ENCODE results near the gene SPC24. TPM values are rescaled to one million over a fixed set of nuclear protein-coding genes. Genes with fewer than 3 reads are reported as not detected.

SPC24 gene
- total RNA-seq, 4 donors from 2014 or later = 1.4 to 6.6 (median 3.4) TPM

DNA sequence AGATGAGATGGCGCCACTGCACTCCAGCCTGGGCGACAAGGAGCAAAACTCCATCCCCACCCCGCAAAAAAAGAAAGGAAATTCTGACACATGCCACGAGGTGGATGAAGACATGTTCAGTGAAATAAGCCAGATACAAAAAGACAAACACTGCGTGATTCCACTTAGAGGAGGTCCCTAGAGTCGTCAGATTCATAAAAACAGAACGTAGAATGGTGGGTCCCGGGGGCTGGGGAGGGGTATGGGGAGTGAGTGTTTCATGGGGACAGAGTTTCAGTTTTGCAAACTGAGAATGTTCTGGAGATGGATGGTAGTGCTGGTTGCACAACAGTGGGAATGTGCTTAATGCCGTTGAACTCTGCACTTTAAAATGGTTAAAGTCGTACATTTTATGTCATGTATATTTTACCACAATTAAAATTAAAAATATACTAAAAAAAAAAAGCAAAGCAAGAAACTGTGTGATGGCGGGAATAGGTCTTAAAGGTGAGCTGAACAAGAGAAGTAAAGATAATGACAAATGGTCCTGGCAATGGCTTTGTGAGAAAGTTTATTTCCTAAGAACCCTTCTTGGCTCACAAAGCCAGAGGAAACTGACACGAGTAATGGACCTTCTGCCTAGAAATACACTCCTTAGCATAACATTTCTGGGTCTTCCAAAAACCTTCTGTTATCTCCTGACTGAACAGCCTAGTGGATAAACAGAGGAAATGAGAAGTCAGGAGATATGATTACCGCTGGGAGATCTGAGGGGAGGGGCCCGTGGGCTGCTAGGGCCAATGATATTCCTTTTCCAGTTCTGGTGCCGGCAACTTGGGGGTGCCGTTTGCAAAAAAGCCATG, 4.2 kb upstream of the SPC24 start:
- DNase-seq (ENCODE audit: extremely low spot score) = no peak
- intact Hi-C loops (cut with DNase I) = no loop called here
- Histone ChIP-seq H3K27ac (replicated peaks in 1 of 4) (peak overlapping the region; percentile 89 to 92 (median 92)), H3K4me3 (no peak overlapping the region), H3K27me3 (no peaks in the 10 kb centered on the region), H3K9me3 (no peaks in the 10 kb centered on the region), H3K36me3 (peaks cover 0 to 7% (median 2%) of the 10 kb centered on the region in 4 donors), H3K4me1 (peaks cover 72 to 97% (median 86%) of the 10 kb centered on the region in 4 donors)
- TF ChIP-seq POLR2A (IDR thresholded peaks at IDR 0.05; ENCODE audit: low read depth) (peak; percentile 3), POLR2AphosphoS5 (IDR thresholded peaks at IDR 0.05) (peak; percentile 13 to 76)
- TF ChIP-seq, protein P1, sequence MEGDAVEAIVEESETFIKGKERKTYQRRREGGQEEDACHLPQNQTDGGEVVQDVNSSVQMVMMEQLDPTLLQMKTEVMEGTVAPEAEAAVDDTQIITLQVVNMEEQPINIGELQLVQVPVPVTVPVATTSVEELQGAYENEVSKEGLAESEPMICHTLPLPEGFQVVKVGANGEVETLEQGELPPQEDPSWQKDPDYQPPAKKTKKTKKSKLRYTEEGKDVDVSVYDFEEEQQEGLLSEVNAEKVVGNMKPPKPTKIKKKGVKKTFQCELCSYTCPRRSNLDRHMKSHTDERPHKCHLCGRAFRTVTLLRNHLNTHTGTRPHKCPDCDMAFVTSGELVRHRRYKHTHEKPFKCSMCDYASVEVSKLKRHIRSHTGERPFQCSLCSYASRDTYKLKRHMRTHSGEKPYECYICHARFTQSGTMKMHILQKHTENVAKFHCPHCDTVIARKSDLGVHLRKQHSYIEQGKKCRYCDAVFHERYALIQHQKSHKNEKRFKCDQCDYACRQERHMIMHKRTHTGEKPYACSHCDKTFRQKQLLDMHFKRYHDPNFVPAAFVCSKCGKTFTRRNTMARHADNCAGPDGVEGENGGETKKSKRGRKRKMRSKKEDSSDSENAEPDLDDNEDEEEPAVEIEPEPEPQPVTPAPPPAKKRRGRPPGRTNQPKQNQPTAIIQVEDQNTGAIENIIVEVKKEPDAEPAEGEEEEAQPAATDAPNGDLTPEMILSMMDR (IDR thresholded peaks at IDR 0.05) = no peak
- WGBS = 29% methylated on average over 16 of the region's 16 CpGs

DNA sequence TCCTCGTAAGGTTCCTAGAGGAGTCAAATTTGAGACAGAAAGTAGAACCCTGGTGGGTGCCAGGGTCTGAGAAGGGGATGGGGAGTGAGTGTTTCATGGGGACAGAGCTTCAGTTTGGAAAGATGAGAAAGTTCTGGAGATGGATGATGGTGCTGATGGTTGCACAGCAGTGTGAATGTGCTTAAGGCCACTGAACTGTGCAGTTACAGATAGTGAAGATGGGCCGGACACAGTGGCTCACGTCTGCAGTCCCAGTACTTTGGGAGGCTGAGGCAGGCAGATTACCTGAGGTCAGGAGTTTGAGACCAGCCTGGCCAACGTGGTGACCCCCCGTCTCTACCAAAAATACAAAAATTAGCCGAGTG, 917 bp downstream of the SPC24 start:
- 50% methylated on average over 6 of the region's 6 CpGs for WGBS
- Histone ChIP-seq H3K27ac (replicated peaks in 1 of 4) (peak overlapping the region; percentile 89 to 92 (median 92)), H3K4me1 (peaks cover 59 to 92% (median 83%) of the 10 kb centered on the region in 4 donors)

DNA sequence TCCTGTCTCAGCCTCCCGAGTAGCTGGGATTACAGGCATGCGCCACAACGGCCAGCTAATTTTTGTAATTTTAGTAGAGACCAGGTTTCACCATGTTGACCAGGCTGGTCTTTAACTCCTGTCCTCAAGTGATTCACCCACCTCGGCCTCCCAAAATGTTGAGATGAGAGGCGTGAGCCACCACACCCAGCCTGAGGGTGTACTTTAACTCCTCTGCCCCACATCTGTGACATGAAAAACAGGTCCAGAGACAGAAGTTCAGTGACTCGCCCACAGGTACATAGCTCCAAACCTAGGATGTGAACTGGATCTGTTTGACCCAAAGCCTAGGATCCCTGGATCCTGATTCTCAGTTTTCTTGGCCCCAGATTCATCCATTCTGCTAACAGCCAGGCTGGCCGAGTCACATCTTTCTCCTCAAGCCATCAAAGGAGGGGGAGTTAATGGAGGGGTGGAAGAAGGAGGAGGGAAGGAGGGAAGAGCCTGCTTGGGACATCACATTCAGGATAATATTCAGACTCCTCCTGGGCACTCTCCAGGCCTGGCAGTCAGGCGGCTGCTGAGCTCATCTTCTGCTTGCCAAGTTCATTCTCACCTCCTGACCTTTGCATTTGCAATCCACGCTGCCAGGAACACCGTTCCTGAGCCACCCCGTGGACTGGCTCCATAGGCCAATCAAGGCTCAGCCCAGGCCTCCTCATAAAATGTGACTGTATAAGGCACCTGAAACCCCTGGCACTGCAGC, 3.1 kb downstream of the SPC24 start:
- Histone ChIP-seq H3K27ac (replicated peaks in 1 of 4) (peak overlapping the region; percentile 89 to 92 (median 92)), H3K36me3 (no peaks in the 10 kb centered on the region), H3K4me3 (peak overlapping the region in 1 of 4 donors; percentile 1), H3K27me3 (no peaks in the 10 kb centered on the region), H3K4me1 (peaks cover 38 to 83% (median 72%) of the 10 kb centered on the region in 4 donors), H3K9me3 (no peaks in the 10 kb centered on the region)
- intact Hi-C loops (cut with DNase I) = no loop called here
- TF ChIP-seq POLR2A (IDR thresholded peaks at IDR 0.05; ENCODE audit: low read depth) (no peak), EP300 (IDR thresholded peaks at IDR 0.05) (peak; percentile 34), POLR2AphosphoS5 (IDR thresholded peaks at IDR 0.05) (peak; percentile 88 to 93)
- TF ChIP-seq, protein P1 (IDR thresholded peaks at IDR 0.05) = peak in 1 of 3 experiments; percentile 5
- WGBS = 33% methylated on average over 8 of the region's 11 CpGs
- peak; percentile 95 for DNase-seq (ENCODE audit: extremely low spot score)

More for the DNA sequence above, 917 bp downstream of the SPC24 start:
- intact Hi-C loops (cut with DNase I) = no loop called here
- Histone ChIP-seq H3K4me3 (no peak overlapping the region), H3K9me3 (no peaks in the 10 kb centered on the region), H3K27me3 (no peaks in the 10 kb centered on the region), H3K36me3 (no peaks in the 10 kb centered on the region)
- TF ChIP-seq POLR2AphosphoS5 (IDR thresholded peaks at IDR 0.05) (no peak), POLR2A (IDR thresholded peaks at IDR 0.05; ENCODE audit: low read depth) (no peak), EP300 (IDR thresholded peaks at IDR 0.05) (no peak)
- TF ChIP-seq, protein P1 (IDR thresholded peaks at IDR 0.05) = no peak
- DNase-seq (ENCODE audit: extremely low spot score) = no peak

DNA sequence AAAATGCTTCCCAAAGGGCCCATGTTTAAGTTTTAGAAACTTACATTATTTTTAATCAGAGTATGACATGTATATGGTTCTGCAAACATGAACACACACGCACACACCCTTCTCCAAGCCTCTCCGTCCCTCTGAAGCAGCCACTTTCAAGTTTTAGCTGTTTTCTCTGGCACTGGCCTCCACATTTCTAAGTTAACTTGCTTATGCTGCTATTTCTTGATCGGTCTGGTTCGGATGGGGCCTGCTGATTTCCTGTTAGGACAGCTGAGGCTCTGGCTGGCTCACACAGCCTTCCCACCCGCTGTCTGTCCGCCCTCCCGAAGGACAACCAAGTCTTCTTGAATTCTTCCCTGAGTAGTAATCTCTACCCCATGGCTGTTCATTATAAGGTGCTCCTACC, 4.4 kb downstream of the SPC24 start:
- no peak overlapping the region for H3K4me3 ChIP-seq

More for the DNA sequence above, 4.4 kb downstream of the SPC24 start:
- WGBS = 43% methylated on average over 7 of the region's 7 CpGs
- Histone ChIP-seq H3K27me3 (no peaks in the 10 kb centered on the region), H3K36me3 (no peaks in the 10 kb centered on the region), H3K9me3 (no peaks in the 10 kb centered on the region), H3K4me1 (peaks cover 27 to 70% (median 59%) of the 10 kb centered on the region in 4 donors), H3K27ac (replicated peaks in 1 of 4) (peak overlapping the region; percentile 89 to 92 (median 92))
- intact Hi-C loops (cut with DNase I) = no loop called here
- TF ChIP-seq, protein P1 (IDR thresholded peaks at IDR 0.05) = no peak
- TF ChIP-seq EP300 (IDR thresholded peaks at IDR 0.05) = no peak
- TF ChIP-seq POLR2AphosphoS5 (IDR thresholded peaks at IDR 0.05) = peak in 1 of 2 donors; percentile 32
- no peak for TF ChIP-seq POLR2A (IDR thresholded peaks at IDR 0.05; ENCODE audit: low read depth)
- no peak for DNase-seq (ENCODE audit: extremely low spot score)
